GM19025 (cell line): ENCODE data around the gene DEDD.
A peak's percentile ranks its signal among the peaks of the same experiment; 100 is the strongest.

Experiments
- ATAC-seq: cut with Tn5 transposase; IDR thresholded peaks from one replicate; pipeline ENCODE4 v1.9.1; 2021; ENCODE audit warnings: mild to moderate bottlenecking, low read depth, moderate library complexity; ENCODE audit not compliant: unreplicated experiment

The DEDD gene

GRCh38 chr1:161164901-161165610 lies 32.6 kb upstream of the DEDD start:
- no peak for ATAC-seq

DNA sequence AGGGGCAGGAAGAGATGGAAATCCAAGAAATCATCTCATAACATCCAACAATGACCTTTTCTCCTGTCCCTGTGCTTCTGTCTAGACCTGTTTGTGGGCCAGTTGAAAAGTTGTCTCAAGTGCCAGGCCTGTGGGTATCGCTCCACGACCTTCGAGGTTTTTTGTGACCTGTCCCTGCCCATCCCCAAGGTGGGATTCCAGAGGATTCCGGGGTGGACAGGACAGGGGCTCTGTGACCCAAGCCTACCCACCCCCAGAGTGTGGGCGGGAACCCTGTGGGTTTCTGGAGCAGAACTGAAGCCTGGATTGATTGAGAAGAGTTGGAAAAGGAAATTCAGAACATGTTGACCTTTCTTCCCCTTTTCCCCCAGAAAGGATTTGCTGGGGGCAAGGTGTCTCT lies 31.3 kb upstream of the DEDD start:
- no peak for ATAC-seq

- ATAC-seq, result no peak
These were observed 30.3 kb upstream of the DEDD start for GRCh38 chr1:161162806-161163205.

GRCh38 chr1:161162052-161162451 lies 29.6 kb upstream of the DEDD start:
- no peak for ATAC-seq

DNA sequence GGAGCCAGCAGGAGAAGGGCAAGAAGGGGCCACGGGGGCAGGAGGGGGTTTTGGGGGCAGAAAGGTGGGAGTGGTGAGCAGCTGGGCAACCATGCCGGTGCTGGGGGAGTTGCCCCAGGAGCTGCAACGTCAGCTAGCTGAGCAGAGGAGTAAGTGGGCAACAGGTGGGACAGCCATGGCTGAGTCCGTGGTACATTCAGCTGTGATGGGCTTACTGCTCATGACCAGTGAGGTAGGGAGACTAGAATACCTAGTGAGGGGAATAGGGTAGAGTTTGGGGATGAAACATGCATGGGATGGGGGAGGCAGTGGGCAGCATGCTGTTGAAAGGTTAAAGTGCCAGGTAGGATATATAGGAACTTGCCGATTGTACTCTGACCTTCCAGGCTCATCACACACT lies 29.2 kb upstream of the DEDD start:
- no peak for ATAC-seq

DNA sequence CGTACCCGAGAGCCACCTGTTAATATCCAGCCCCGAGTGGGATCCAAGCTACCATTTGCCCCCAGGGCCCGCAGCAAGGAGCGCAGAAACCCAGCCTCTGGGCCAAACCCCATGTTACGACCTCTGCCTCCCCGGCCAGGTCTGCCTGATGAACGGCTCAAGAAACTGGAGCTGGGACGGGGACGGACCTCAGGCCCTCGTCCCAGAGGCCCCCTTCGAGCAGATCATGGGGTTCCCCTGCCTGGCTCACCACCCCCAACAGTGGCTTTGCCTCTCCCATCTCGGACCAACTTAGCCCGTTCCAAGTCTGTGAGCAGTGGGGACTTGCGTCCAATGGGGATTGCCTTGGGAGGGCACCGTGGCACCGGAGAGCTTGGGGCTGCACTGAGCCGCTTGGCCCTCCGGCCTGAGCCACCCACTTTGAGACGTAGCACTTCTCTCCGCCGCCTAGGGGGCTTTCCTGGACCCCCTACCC lies 28.2 kb upstream of the DEDD start:
- no peak for ATAC-seq

DNA sequence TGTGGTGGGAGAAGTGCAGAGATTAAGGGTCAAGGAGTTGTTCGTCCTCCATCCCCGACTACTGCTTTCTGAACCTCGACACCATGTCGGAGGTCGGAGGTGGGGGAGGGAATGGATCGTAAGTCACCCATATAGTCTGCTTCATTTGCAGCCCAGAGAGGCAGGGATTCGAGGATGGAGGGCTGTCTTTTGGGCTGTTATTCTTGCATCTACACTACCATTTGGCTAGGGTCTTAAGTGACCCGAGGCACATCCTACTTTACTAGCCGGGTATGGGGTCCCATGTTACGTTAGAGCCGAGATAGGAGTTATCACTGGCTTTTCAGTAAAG lies 27.4 kb upstream of the DEDD start:
- no peak for ATAC-seq

DNA sequence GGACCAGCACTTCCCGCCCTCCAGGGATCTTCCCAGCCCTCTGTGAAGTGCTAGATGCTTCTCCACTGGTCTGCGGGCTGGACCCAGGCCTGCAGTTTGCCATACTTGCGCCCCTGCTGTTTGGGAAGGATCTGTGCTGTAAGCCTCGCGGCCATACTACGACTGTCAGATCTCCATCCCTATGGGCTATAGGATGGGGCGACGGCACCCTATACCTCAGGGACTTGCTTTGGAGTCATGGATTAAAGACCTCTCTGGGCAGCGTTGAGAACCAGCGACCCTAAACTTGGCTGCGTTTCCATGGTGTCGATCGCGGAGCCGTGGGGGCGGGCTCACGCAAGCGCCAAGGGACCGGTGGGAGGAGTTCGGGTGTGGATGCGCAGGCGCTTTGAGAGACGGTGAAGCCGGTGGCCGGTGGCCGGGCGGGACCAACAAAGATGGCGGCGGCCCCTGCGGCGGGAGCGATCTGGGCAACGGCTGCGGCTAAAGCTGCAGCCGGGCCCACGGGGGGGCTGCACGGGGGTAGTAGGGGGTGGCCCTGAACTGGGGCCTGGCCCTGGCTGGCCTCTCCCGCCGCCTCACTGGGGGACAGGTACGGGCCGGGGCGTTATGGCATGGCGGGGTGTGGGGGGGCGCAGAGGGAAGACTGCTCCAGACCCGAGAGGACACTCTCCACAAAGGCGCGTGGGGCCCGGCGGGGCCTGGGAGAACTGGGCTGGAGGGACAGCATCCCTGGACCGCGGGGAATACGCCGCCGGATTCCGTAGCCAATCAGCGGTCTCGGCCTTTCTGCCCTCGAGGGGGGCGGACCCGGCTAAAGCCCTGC lies 26.8 kb upstream of the DEDD start, which contains the start of gene USP21:
TSS of gene USP21 (plus strand) at position 414 of the 826 bp plus-strand sequence. CDS start 1,141 bp downstream, outside the sequence.
- peak; percentile 90 for ATAC-seq

- no peak for ATAC-seq
These were observed 26.0 kb upstream of the DEDD start for GRCh38 chr1:161158316-161159010.

DNA sequence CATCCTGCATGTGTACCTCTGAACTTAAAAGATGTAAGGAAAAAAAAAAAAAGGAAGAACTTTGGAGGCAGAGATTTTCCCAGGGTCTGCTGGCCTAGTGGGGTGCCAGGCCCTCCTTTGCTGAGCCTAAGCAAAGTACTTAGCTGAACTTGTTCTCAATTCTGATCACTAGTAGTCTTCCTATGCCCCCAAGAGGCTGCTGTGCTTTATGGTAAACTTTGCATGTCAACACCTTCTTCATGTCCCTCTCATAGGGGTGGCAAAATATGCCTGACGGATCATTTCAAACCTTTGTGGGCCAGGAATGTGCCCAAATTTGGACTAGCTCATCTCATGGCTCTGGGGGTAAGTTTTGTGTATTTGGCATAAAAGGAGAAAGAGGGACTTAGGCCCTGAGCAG lies 25.4 kb upstream of the DEDD start:
- no peak for ATAC-seq

DNA sequence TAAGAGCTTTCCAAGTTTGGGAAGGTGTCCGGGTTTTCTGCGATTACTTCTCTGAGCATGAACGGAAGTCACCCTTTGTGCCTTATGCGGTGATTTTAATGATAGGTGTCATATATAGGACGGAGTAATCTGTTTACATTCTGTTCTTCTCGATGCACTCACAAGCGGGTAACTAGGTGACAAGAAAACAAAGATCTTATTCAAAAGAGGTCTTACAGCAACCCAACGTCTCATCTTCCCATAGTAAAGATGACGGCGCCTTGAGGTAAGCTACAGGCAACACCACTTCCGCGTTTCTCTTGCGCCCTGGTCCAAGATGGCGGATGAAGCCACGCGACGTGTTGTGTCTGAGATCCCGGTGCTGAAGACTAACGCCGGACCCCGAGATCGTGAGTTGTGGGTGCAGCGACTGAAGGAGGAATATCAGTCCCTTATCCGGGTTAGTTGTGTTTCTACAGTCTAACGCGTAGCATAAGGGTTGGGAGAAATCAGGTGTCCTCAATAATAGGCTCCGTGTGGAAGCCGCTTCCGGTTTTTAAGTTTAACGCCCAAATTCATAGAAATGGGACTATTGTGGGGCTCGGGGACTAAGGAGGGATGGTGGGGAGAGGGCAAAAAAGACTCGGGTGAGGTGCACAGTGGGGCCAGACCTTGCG lies 21.3 kb upstream of the DEDD start, which contains the start of gene UFC1:
TSS of gene UFC1 (plus strand) at position 297 of the 656 bp plus-strand sequence. CDS start at position 317, 20 bp downstream.
- ATAC-seq, result peak; percentile 82

GRCh38 chr1:161153176-161153575 lies 20.7 kb upstream of the DEDD start:
- ATAC-seq, result no peak

- ATAC-seq, result no peak
These were observed 13.4 kb upstream of the DEDD start for GRCh38 chr1:161145832-161146231.

DNA sequence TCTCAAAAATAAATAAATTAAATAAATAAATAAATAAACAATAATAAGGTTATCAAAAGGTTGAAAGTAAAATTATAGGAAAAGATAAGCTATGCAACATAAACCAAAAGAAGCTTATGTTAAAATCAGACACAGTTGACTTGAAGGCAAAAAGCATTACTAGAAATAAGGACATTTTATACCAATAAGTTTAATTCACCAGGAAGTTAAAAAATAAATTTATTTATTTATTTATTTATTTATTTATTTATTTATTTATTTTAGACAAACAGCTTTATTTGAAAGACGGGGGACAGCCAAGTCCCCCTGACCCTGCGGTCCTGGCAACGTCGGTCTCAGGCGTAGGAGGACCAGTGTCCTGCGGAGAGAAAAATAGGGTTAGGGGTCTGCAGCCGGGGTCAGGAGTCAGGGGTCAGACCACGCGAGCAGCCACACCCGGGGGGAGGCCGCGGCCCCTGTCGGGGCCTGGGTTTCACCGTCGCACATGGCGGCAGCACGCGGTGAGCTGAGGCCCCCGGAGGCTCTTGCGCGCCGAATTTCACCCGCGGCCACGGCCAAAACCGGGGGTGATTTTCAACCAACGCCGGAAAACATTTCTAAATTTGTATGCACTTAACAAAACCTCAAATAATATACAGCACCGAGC lies 8.4 kb upstream of the DEDD start:
- ATAC-seq, result no peak

GRCh38 chr1:161139766-161140165 lies 7.3 kb upstream of the DEDD start:
- no peak for ATAC-seq

GRCh38 chr1:161138431-161138830 lies 6.0 kb upstream of the DEDD start:
- ATAC-seq, result no peak

DNA sequence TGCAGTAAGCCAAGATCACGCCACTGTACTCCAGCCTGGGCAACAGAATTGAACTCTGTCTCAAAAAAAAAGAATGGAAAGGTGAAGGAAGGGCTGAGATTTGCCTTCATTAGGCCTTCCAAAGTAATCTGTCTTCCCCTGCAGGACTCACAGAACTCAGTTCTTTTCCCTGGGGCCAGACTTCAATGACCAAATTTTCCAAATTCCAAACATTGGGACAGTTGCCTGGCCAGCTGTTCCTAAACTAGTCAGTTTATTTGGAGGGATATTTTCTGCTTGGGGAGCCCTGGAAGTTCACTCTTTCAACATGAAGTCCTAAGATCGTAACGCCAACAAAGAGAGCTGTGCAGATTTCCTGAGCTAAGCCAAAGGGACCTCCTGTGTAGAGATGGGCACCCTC lies 5.4 kb upstream of the DEDD start:
- no peak for ATAC-seq

- ATAC-seq, result no peak
These were observed 813 bp upstream of the DEDD start for GRCh38 chr1:161133220-161133740.

DNA sequence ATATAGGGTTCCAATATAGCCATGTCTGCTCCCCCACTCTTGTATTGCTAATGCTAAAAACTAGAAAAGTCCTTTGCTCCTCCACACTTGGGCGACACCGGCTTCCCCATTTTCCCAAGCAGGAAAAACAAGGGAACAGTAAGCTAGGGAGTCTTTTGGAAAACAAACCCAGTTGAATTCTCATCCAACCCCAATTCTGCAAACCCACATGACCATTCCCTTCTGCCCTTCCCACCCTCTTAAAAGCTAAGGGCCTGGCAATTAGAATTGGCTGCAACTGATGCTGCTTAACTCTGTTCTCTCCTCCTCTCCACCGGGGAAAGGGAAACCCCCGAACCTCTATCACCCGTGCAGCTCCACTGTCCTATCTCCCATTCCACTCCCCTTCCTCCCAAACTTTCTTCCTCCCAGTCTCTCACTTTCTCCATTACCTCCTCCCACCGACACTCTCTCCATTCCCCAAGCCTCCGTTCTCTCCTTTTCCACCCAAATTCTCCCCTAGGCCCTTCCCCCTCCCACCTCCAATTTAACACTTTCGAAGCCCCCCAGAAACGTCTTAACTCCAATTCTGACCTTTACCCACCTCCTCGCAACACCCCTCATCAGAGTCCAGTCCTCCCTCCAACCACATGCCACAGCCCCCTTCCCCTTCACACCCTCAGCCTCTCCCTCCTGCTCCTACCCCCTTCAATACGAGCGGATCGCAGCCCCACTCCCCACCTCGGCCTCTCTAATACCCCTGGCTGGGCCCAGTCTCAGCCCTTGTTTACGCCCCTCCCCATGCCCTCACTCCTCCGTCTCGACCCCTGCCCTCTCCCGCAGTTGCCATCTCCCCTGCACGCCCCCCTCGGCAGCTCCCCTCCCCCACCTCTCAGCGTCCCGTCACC lies 701 bp downstream of the DEDD start:
- ATAC-seq, result no peak
